ENCODE data around the gene EDIL3. TPM values are rescaled to one million over a fixed set of nuclear protein-coding genes. Genes with fewer than 3 reads are reported as not detected.

Gene EDIL3
- total RNA-seq, 1 experiment from 2014 or later: 0.32 TPM

GRCh38 chr5:84091127-84091799 lies 293.4 kb downstream of the EDIL3 start:
- H4K20me1 ChIP-seq (ENCODE audit: insufficient read depth): no peaks in the 10 kb centered on the region
- ATAC-seq (no peak), DNase-seq (ENCODE audit: low read depth, low spot score) (no peak)
- no peaks in the 10 kb centered on the region for H3K27me3 ChIP-seq (ENCODE audit: insufficient read depth, low read length)
- H3K27ac ChIP-seq (ENCODE audit: low read depth, low read length): no peak overlapping the region
- ChIA-PET POLR2A (no interaction called here), RAD21 (ENCODE audit: low non-redundant PET in 1 of 2, low total read pairs in 2 of 2, uncharacterized antibody in 2 of 2, unreplicated experiment in 2 of 2) (no interaction called here), CTCF (no interaction called here)
- no peak overlapping the region for H3K9ac ChIP-seq (ENCODE audit: low read length)
- no peaks in the 10 kb centered on the region for H3K9me3 ChIP-seq (ENCODE audit: control insufficient read depth in 1 of 2, insufficient read depth in 1 of 2, low read depth in 1 of 2, low read length in 2 of 2)
- H3K4me3 ChIP-seq (replicated peaks in 1 of 2; ENCODE audit: low read depth in 1 of 2, low read length in 2 of 2): no peak overlapping the region
- TF ChIP-seq SIN3A (IDR thresholded peaks at IDR 0.05; ENCODE audit: low read depth): no peak
- TF ChIP-seq JUND (IDR thresholded peaks at IDR 0.05): no peak
- no peak for TF ChIP-seq ELF1 (IDR thresholded peaks at IDR 0.05; ENCODE audit: borderline replicate concordance, low read depth)
- TF ChIP-seq CEBPB (IDR thresholded peaks at IDR 0.05; ENCODE audit: low read depth): no peak
- TF ChIP-seq, protein P1, sequence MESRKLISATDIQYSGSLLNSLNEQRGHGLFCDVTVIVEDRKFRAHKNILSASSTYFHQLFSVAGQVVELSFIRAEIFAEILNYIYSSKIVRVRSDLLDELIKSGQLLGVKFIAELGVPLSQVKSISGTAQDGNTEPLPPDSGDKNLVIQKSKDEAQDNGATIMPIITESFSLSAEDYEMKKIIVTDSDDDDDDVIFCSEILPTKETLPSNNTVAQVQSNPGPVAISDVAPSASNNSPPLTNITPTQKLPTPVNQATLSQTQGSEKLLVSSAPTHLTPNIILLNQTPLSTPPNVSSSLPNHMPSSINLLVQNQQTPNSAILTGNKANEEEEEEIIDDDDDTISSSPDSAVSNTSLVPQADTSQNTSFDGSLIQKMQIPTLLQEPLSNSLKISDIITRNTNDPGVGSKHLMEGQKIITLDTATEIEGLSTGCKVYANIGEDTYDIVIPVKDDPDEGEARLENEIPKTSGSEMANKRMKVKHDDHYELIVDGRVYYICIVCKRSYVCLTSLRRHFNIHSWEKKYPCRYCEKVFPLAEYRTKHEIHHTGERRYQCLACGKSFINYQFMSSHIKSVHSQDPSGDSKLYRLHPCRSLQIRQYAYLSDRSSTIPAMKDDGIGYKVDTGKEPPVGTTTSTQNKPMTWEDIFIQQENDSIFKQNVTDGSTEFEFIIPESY (IDR thresholded peaks at IDR 0.05; ENCODE audit: extremely low read depth, insufficient replicate concordance, low read length): no peak
- TF ChIP-seq TCF7L2 (IDR thresholded peaks at IDR 0.05; ENCODE audit: borderline replicate concordance, extremely low read depth, insufficient read depth, insufficient read length): no peak
- TF ChIP-seq, protein P2, sequence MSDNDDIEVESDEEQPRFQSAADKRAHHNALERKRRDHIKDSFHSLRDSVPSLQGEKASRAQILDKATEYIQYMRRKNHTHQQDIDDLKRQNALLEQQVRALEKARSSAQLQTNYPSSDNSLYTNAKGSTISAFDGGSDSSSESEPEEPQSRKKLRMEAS (IDR thresholded peaks at IDR 0.05): no peak
- no peaks in the 10 kb centered on the region for H3K36me3 ChIP-seq (ENCODE audit: control insufficient read depth in 1 of 2, insufficient read depth in 2 of 2, low read length in 2 of 2)
- no peaks in the 10 kb centered on the region for H3K79me2 ChIP-seq (ENCODE audit: insufficient read depth, low read length)
- H2AFZ ChIP-seq (ENCODE audit: low read depth, low read length, poor library complexity, severe bottlenecking): no peak overlapping the region
- intact Hi-C loops (cut with micrococcal nuclease): no loop called here
- no peak overlapping the region for H3K4me2 ChIP-seq (ENCODE audit: low read length)
- no peaks in the 10 kb centered on the region for H3K4me1 ChIP-seq (ENCODE audit: control insufficient read depth in 1 of 2, insufficient read depth in 2 of 2, low read length in 2 of 2)
- no peaks in the 10 kb centered on the region for H3K9me2 ChIP-seq (ENCODE audit: insufficient read depth)
- no TSS peak for BruUV-seq (replicated peaks)

All from HCT116 (cell line).